Smooth muscle cell (in vitro differentiated cells): ENCODE measurements around the gene DDX28. TPM values are rescaled to one million over a fixed set of nuclear protein-coding genes. Genes with fewer than 3 reads are reported as not detected.

Experiments used
- DNase-seq: peaks from one replicate; lab custom pipeline; 2025; ENCODE audit not compliant: unreplicated experiment; lab: John Stamatoyannopoulos, UW
- H2AFZ ChIP-seq: fragments of 200-600 bp; sonication (generic); 2 replicates; pipeline ENCODE4 v1.6.0; 2016; ENCODE audit warnings: antibody characterized with exemption, low read depth, mild to moderate bottlenecking
- H3F3A ChIP-seq: fragments of 200-600 bp; sonication (generic); 2 replicates; pipeline ENCODE4 v1.6.0; 2017; ENCODE audit warnings: antibody characterized with exemption, low read depth
- H3K27ac ChIP-seq: fragments of 200-600 bp; sonication (generic); 2 replicates; pipeline ENCODE4 v1.5.1; 2016; ENCODE audit warnings: low read depth, mild to moderate bottlenecking
- H3K27me3 ChIP-seq: fragments of 200-600 bp; sonication (generic); 2 replicates; pipeline ENCODE4 v1.6.1; 2016; ENCODE audit warnings: low read depth, mild to moderate bottlenecking
- H3K36me3 ChIP-seq: fragments of 200-600 bp; sonication (generic); 2 replicates; pipeline ENCODE4 v1.5.1; 2016; ENCODE audit warnings: low read depth
- H3K4me1 ChIP-seq: fragments of 200-600 bp; sonication (generic); 2 replicates; pipeline ENCODE4 v1.5.1; 2016; ENCODE audit warnings: low read depth
- H3K4me2 ChIP-seq: fragments of 200-600 bp; sonication (generic); 2 replicates; pipeline ENCODE4 v1.6.0; 2016; ENCODE audit warnings: mild to moderate bottlenecking
- H3K4me3 ChIP-seq: fragments of 200-600 bp; sonication (generic); 2 replicates; pipeline ENCODE4 v1.5.1; 2016; ENCODE audit warnings: mild to moderate bottlenecking
- H3K79me2 ChIP-seq: fragments of 200-600 bp; sonication (generic); 2 replicates; pipeline ENCODE4 v1.6.0; 2016; ENCODE audit warnings: low read depth, mild to moderate bottlenecking
- H3K9ac ChIP-seq: fragments of 200-600 bp; sonication (generic); 2 replicates; pipeline ENCODE4 v1.6.0; 2016; ENCODE audit warnings: low read depth
- H3K9me3 ChIP-seq: fragments of 200-600 bp; sonication (generic); replicated peaks from 2 replicates; pipeline ENCODE4 v1.5.1; 2016; ENCODE audit warnings: low read depth
- H4K20me1 ChIP-seq: fragments of 200-600 bp; sonication (generic); 2 replicates; pipeline ENCODE4 v1.6.0; 2016; ENCODE audit warnings: low read depth
- CTCF ChIP-seq: fragments of 200-600 bp; sonication (generic); IDR thresholded peaks from 2 replicates; pipeline ENCODE4 v1.5.1; 2017; ENCODE audit warnings: borderline replicate concordance, mild to moderate bottlenecking, antibody characterized with exemption; ENCODE audit not compliant: insufficient read depth, poor library complexity, severe bottlenecking
- WGBS: methylation state at CpG from one replicate; pipeline ENCODE4 v1.1.7; 2016; ENCODE audit warnings: low lambda C conversion rate; 5-methylcytosine and 5-hydroxymethylcytosine counted together
- polyA plus RNA-seq: library from polyadenylated mRNA; unstranded; fragments of >200 nt; fragmentation: Nextera tagmentation; extraction: Ambion mirVana; gene quantifications from 2 replicates; pipeline ENCODE4 v1.2.1, GENCODE V29; 2016
- total RNA-seq: library from RNA; depleted of rRNA; stranded (reverse); fragments of >200 nt; gene quantifications from 2 replicates; pipeline ENCODE4 v1.2.3, GENCODE V29; 2014

Gene DDX28
- total and polyA plus RNA-seq, 2 experiments from 2014 or later: 6.7 to 9.0 TPM

- no peak for DNase-seq
- Histone ChIP-seq H4K20me1 (no peaks in the 10 kb centered on the region), H3K9ac (no peak overlapping the region), H3K36me3 (no peaks in the 10 kb centered on the region), H2AFZ (no peak overlapping the region), H3K4me1 (no peaks in the 10 kb centered on the region), H3K4me2 (no peak overlapping the region), H3K27ac (no peak overlapping the region), H3K9me3 (no peaks in the 10 kb centered on the region), H3K27me3 (no peaks in the 10 kb centered on the region), H3F3A (no peaks in the 10 kb centered on the region), H3K79me2 (no peaks in the 10 kb centered on the region), H3K4me3 (no peak overlapping the region)
- TF ChIP-seq CTCF: no peak
- 96% methylated on average over 2 of the region's 2 CpGs for WGBS
Measured at GRCh38 chr16:68049449-68049848, 26.4 kb upstream of the DDX28 start.

- 95% methylated on average over 2 of the region's 2 CpGs for WGBS
- Histone ChIP-seq H3K4me2 (no peak overlapping the region), H3K27me3 (no peaks in the 10 kb centered on the region), H3K9ac (no peak overlapping the region), H4K20me1 (no peaks in the 10 kb centered on the region), H3K9me3 (no peaks in the 10 kb centered on the region), H3K27ac (no peak overlapping the region), H2AFZ (no peak overlapping the region), H3K36me3 (no peaks in the 10 kb centered on the region), H3K4me3 (no peak overlapping the region), H3K4me1 (no peaks in the 10 kb centered on the region), H3F3A (no peaks in the 10 kb centered on the region), H3K79me2 (no peaks in the 10 kb centered on the region)
- no peak for TF ChIP-seq CTCF
- no peak for DNase-seq
Measured at GRCh38 chr16:68047987-68048386, 25.0 kb upstream of the DDX28 start.

GRCh38 chr16:68046106-68046505, 23.1 kb upstream of the DDX28 start:
- Histone ChIP-seq H3K27me3 (no peaks in the 10 kb centered on the region), H3K4me2 (no peak overlapping the region), H3F3A (no peaks in the 10 kb centered on the region), H3K36me3 (no peaks in the 10 kb centered on the region), H3K9ac (no peak overlapping the region), H2AFZ (no peak overlapping the region), H3K79me2 (no peaks in the 10 kb centered on the region), H3K9me3 (no peaks in the 10 kb centered on the region), H4K20me1 (no peaks in the 10 kb centered on the region), H3K27ac (no peak overlapping the region), H3K4me3 (no peak overlapping the region), H3K4me1 (no peaks in the 10 kb centered on the region)
- WGBS: 94% methylated on average over 7 of the region's 7 CpGs
- TF ChIP-seq CTCF: no peak
- no peak for DNase-seq

- Histone ChIP-seq H4K20me1 (no peaks in the 10 kb centered on the region), H3K9me3 (no peaks in the 10 kb centered on the region), H3K4me1 (no peaks in the 10 kb centered on the region), H3K4me2 (no peak overlapping the region), H3K27me3 (no peaks in the 10 kb centered on the region), H3K36me3 (no peaks in the 10 kb centered on the region), H2AFZ (no peak overlapping the region), H3K4me3 (no peak overlapping the region), H3K27ac (no peak overlapping the region), H3K79me2 (no peaks in the 10 kb centered on the region), H3K9ac (no peak overlapping the region), H3F3A (no peaks in the 10 kb centered on the region)
- no peak for DNase-seq
- 88% methylated on average over 2 of the region's 2 CpGs for WGBS
- no peak for TF ChIP-seq CTCF
Measured at GRCh38 chr16:68041783-68042182, 18.8 kb upstream of the DDX28 start.
